Smooth muscle cell (in vitro differentiated cells): Measurements from ENCODE around the gene TAGLN3. TPM values are rescaled to one million over a fixed set of nuclear protein-coding genes. Genes with fewer than 3 reads are reported as not detected.

Experiments used
- DNase-seq: peaks from one replicate; lab custom pipeline; 2025; ENCODE audit not compliant: unreplicated experiment; lab: John Stamatoyannopoulos, UW
- H2AFZ ChIP-seq: fragments of 200-600 bp; sonication (generic); 2 replicates; pipeline ENCODE4 v1.6.0; 2016; ENCODE audit warnings: antibody characterized with exemption, low read depth, mild to moderate bottlenecking
- H3F3A ChIP-seq: fragments of 200-600 bp; sonication (generic); 2 replicates; pipeline ENCODE4 v1.6.0; 2017; ENCODE audit warnings: antibody characterized with exemption, low read depth
- H3K27ac ChIP-seq: fragments of 200-600 bp; sonication (generic); 2 replicates; pipeline ENCODE4 v1.5.1; 2016; ENCODE audit warnings: low read depth, mild to moderate bottlenecking
- H3K27me3 ChIP-seq: fragments of 200-600 bp; sonication (generic); 2 replicates; pipeline ENCODE4 v1.6.1; 2016; ENCODE audit warnings: low read depth, mild to moderate bottlenecking
- H3K36me3 ChIP-seq: fragments of 200-600 bp; sonication (generic); 2 replicates; pipeline ENCODE4 v1.5.1; 2016; ENCODE audit warnings: low read depth
- H3K4me1 ChIP-seq: fragments of 200-600 bp; sonication (generic); 2 replicates; pipeline ENCODE4 v1.5.1; 2016; ENCODE audit warnings: low read depth
- H3K4me2 ChIP-seq: fragments of 200-600 bp; sonication (generic); 2 replicates; pipeline ENCODE4 v1.6.0; 2016; ENCODE audit warnings: mild to moderate bottlenecking
- H3K4me3 ChIP-seq: fragments of 200-600 bp; sonication (generic); 2 replicates; pipeline ENCODE4 v1.5.1; 2016; ENCODE audit warnings: mild to moderate bottlenecking
- H3K79me2 ChIP-seq: fragments of 200-600 bp; sonication (generic); 2 replicates; pipeline ENCODE4 v1.6.0; 2016; ENCODE audit warnings: low read depth, mild to moderate bottlenecking
- H3K9ac ChIP-seq: fragments of 200-600 bp; sonication (generic); 2 replicates; pipeline ENCODE4 v1.6.0; 2016; ENCODE audit warnings: low read depth
- H3K9me3 ChIP-seq: fragments of 200-600 bp; sonication (generic); replicated peaks from 2 replicates; pipeline ENCODE4 v1.5.1; 2016; ENCODE audit warnings: low read depth
- H4K20me1 ChIP-seq: fragments of 200-600 bp; sonication (generic); 2 replicates; pipeline ENCODE4 v1.6.0; 2016; ENCODE audit warnings: low read depth
- CTCF ChIP-seq: fragments of 200-600 bp; sonication (generic); IDR thresholded peaks from 2 replicates; pipeline ENCODE4 v1.5.1; 2017; ENCODE audit warnings: borderline replicate concordance, mild to moderate bottlenecking, antibody characterized with exemption; ENCODE audit not compliant: insufficient read depth, poor library complexity, severe bottlenecking
- WGBS: methylation state at CpG from one replicate; pipeline ENCODE4 v1.1.7; 2016; ENCODE audit warnings: low lambda C conversion rate; 5-methylcytosine and 5-hydroxymethylcytosine counted together
- polyA plus RNA-seq: library from polyadenylated mRNA; unstranded; fragments of >200 nt; fragmentation: Nextera tagmentation; extraction: Ambion mirVana; gene quantifications from 2 replicates; pipeline ENCODE4 v1.2.1, GENCODE V29; 2016
- total RNA-seq: library from RNA; depleted of rRNA; stranded (reverse); fragments of >200 nt; gene quantifications from 2 replicates; pipeline ENCODE4 v1.2.3, GENCODE V29; 2014

The TAGLN3 gene
- total and polyA plus RNA-seq, 2 experiments from 2014 or later = 0.97 to 2.1 TPM

GRCh38 chr3:111952086-111952485, 46.6 kb upstream of the TAGLN3 start:
- Histone ChIP-seq H3K27ac (no peak overlapping the region), H3K4me2 (no peak overlapping the region), H3K9me3 (no peaks in the 10 kb centered on the region), H3K79me2 (peaks cover 3% of the 10 kb centered on the region), H3K4me1 (peaks cover 14% of the 10 kb centered on the region), H3F3A (no peaks in the 10 kb centered on the region), H2AFZ (no peak overlapping the region), H3K9ac (no peak overlapping the region), H3K36me3 (peaks cover 8% of the 10 kb centered on the region), H3K27me3 (no peaks in the 10 kb centered on the region), H4K20me1 (no peaks in the 10 kb centered on the region), H3K4me3 (no peak overlapping the region)
- DNase-seq = no peak
- TF ChIP-seq CTCF = no peak
- 94% methylated on average over 5 of the region's 5 CpGs for WGBS

GRCh38 chr3:111952866-111953450, 45.8 kb upstream of the TAGLN3 start:
- no peaks in the 10 kb centered on the region for H3F3A ChIP-seq
- no peak for DNase-seq
- peaks cover 23% of the 10 kb centered on the region for H3K4me1 ChIP-seq
- no peaks in the 10 kb centered on the region for H3K27me3 ChIP-seq
- H4K20me1 ChIP-seq = no peaks in the 10 kb centered on the region
- no peak overlapping the region for H3K4me2 ChIP-seq
- H3K36me3 ChIP-seq = peaks cover 8% of the 10 kb centered on the region
- TF ChIP-seq CTCF = no peak
- no peak overlapping the region for H3K4me3 ChIP-seq
- no peak overlapping the region for H3K27ac ChIP-seq
- H3K9me3 ChIP-seq = no peaks in the 10 kb centered on the region
- no peak overlapping the region for H2AFZ ChIP-seq
- WGBS = 71% methylated on average over 6 of the region's 6 CpGs
- H3K79me2 ChIP-seq = peaks cover 3% of the 10 kb centered on the region
- H3K9ac ChIP-seq = no peak overlapping the region

GRCh38 chr3:111954228-111954990, 44.3 kb upstream of the TAGLN3 start:
- Histone ChIP-seq H3F3A (no peaks in the 10 kb centered on the region), H3K9me3 (no peaks in the 10 kb centered on the region), H3K9ac (no peak overlapping the region), H2AFZ (no peak overlapping the region), H3K79me2 (peaks cover 3% of the 10 kb centered on the region), H4K20me1 (no peaks in the 10 kb centered on the region), H3K27ac (no peak overlapping the region), H3K36me3 (peaks cover 8% of the 10 kb centered on the region), H3K4me1 (peaks cover 30% of the 10 kb centered on the region), H3K4me3 (no peak overlapping the region), H3K4me2 (no peak overlapping the region), H3K27me3 (no peaks in the 10 kb centered on the region)
- no peak for DNase-seq
- 78% methylated on average over 6 of the region's 6 CpGs for WGBS
- no peak for TF ChIP-seq CTCF

- H3K27me3 ChIP-seq = no peaks in the 10 kb centered on the region
- no peak overlapping the region for H3K9ac ChIP-seq
- H2AFZ ChIP-seq = no peak overlapping the region
- WGBS = 96% methylated on average over 1 of the region's 1 CpG
- H3K4me3 ChIP-seq = no peak overlapping the region
- DNase-seq = no peak
- no peaks in the 10 kb centered on the region for H4K20me1 ChIP-seq
- peaks cover 8% of the 10 kb centered on the region for H3K36me3 ChIP-seq
- no peaks in the 10 kb centered on the region for H3K9me3 ChIP-seq
- H3F3A ChIP-seq = peaks cover 3% of the 10 kb centered on the region
- no peak overlapping the region for H3K27ac ChIP-seq
- no peak for TF ChIP-seq CTCF
- peaks cover 3% of the 10 kb centered on the region for H3K79me2 ChIP-seq
- no peak overlapping the region for H3K4me2 ChIP-seq
- peaks cover 30% of the 10 kb centered on the region for H3K4me1 ChIP-seq
Measured at GRCh38 chr3:111955876-111956275, 42.8 kb upstream of the TAGLN3 start.
